ENCODE measurements around the gene STK40.

- TF ChIP-seq CTCF (conservative IDR thresholded peaks at IDR 0.05; ENCODE audit: low read length) (no peak), EZH2phosphoT487 (IDR thresholded peaks at IDR 0.05; ENCODE audit: borderline replicate concordance, low read depth, low read length) (no peak)
These were observed 948 bp downstream of the STK40 start for GRCh38 chr1:36384542-36385409.

Data from OCI-LY7 (cell line).